C4-2B (cell line): Measurements from ENCODE around the gene TUBB8.

ENCODE experiments used
- CTCF ChIP-seq: fragments of 450-650 bp; conservative IDR thresholded peaks from 2 replicates; pipeline ENCODE4 v1.5.1; 2017; ENCODE audit warnings: mild to moderate bottlenecking
- ZFX ChIP-seq: fragments of 450-650 bp; IDR thresholded peaks from 2 replicates; pipeline ENCODE4 v1.6.1; 2017

- TF ChIP-seq CTCF: no peak
- TF ChIP-seq ZFX: no peak
These were observed 38.3 kb upstream of the TUBB8 start for GRCh38 chr10:87177-88080.
